Activated CD4-positive, CD25-positive, alpha-beta regulatory T cell (primary cell): ENCODE measurements around the gene ISCA2.
"Not testable (repeated sequence)": the region's sequence is repeated elsewhere in the genome, so short reads cannot be mapped to it uniquely, and the experiment has no call there.

Source experiments
- DNase-seq, 4 experiments: peaks; one replicate each; lab custom pipeline; 2025; lab: John Stamatoyannopoulos, UW

ISCA2 gene

GRCh38 chr14:74528406-74528805 lies 34.8 kb downstream of the ISCA2 start:
- no peak for DNase-seq

GRCh38 chr14:74528886-74529285 lies 35.3 kb downstream of the ISCA2 start:
- DNase-seq, result no peak

- DNase-seq, result no peak
These were observed 37.4 kb downstream of the ISCA2 start for GRCh38 chr14:74531006-74531405.

- no peak for DNase-seq
These were observed 37.9 kb downstream of the ISCA2 start for GRCh38 chr14:74531467-74531866.

GRCh38 chr14:74532246-74532645 lies 38.7 kb downstream of the ISCA2 start:
- DNase-seq, result no peak

GRCh38 chr14:74533576-74533975 lies 40.0 kb downstream of the ISCA2 start:
- no peak for DNase-seq

- no peak for DNase-seq
These were observed 42.3 kb downstream of the ISCA2 start for GRCh38 chr14:74535756-74536325.

- DNase-seq, result not testable (repeated sequence)
These were observed 42.8 kb downstream of the ISCA2 start for GRCh38 chr14:74536336-74536735.

- no peak for DNase-seq
These were observed 45.1 kb downstream of the ISCA2 start for GRCh38 chr14:74538411-74539391.

GRCh38 chr14:74539503-74539902 lies 45.9 kb downstream of the ISCA2 start:
- no peak for DNase-seq

GRCh38 chr14:74541225-74541624 lies 47.7 kb downstream of the ISCA2 start:
- no peak for DNase-seq

- DNase-seq, result no peak
These were observed 48.6 kb downstream of the ISCA2 start for GRCh38 chr14:74542056-74542685.

- DNase-seq, result no peak
These were observed 50.3 kb downstream of the ISCA2 start for GRCh38 chr14:74543771-74544438.

- no peak for DNase-seq
These were observed 51.8 kb downstream of the ISCA2 start for GRCh38 chr14:74545386-74545785.

GRCh38 chr14:74546416-74546815 lies 52.9 kb downstream of the ISCA2 start:
- DNase-seq, result no peak
